Measurements from ENCODE around the gene SEMA3G.

DNA sequence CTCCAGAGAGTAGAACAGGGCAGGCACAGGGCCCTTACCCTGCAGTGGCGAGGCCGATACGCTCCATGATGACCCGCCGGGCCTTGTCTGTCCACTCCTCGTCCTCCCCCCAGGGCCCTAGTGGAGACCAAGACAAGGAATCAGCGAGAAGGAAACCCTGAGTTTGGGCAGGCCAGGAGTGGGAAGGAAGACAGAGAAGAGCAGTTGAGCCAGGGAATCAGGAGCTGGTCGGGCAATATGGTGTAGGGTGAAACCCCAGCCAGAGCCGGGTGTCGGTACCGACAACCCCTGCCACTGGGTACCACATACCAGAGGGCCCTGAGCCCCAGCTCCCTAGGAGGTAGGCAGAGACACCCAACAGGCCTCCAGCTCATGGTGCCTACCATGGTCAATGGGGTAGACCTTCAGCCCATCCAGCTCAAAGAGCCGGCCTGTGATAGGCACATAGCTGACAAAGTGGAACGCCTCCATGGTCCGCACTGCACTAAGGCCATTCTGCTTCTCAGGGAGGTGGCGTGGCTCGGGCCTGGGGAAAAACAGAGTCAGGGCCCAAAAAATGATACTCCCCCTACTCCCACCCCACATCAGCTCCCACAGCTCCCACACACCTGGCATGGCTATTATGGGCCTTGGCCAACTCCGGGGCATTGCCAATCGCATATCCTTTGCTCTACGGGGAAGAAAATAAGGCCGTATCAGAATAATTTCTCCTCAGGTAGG is 38.0 kb downstream of the SEMA3G start:
- no peak for TF ChIP-seq CTCF (IDR thresholded peaks at IDR 0.05)
- no peak for TF ChIP-seq POLR2AphosphoS5 (IDR thresholded peaks at IDR 0.05; ENCODE audit: insufficient read depth in 1 of 2, low read depth in 1 of 2)
